HG02981 (cell line): Measurements from ENCODE around the gene MUC4.
"Not testable (repeated sequence)": the region's sequence is repeated elsewhere in the genome, so short reads cannot be mapped to it uniquely, and the experiment has no call there.

Experiments
- ATAC-seq: cut with Tn5 transposase; IDR thresholded peaks from one replicate; pipeline ENCODE4 v1.9.1; 2021; ENCODE audit warnings: mild to moderate bottlenecking, moderate library complexity; ENCODE audit not compliant: unreplicated experiment

The MUC4 gene

DNA sequence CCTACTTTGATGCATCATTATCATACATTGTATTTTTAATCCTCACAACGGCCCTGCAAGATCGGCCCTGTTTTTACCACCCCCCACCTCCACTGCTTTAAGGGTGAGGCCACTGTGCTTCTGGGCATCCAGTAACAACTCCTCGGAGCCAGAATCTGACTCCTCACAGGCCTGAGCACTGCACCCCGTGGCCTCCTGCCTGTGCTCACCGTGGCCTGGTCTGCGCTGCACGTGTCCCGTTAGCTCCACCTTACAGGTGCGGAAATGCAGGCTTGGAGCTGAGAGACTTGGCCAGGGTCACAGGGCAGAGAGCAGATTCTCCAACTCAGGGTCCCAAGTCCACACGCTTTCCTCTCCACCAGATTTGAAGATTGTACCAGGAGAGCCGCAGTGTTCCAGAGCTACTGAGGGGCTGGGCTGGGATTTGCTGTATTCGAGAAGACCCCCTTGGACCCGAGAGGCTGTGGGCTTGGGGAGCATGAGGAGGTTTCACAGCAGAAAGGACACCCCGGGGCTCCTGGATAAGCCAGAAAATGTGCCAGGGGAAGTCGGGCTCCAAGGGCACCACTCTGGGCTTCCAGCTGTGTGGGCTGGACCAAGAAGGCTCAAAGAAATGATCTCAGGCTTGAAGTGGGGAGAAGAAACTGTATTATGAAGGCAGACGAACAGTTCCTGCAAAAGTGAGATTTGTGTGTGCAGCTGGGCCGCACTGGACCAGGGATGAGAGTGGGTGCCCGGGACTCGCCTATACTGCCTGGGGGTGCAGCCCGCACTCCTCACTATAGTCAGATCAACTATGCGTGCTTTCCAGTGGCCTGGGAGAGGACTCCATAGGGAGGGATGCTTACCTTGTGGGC is 89.4 kb downstream of the MUC4 start:
- ATAC-seq, result not testable (repeated sequence)

DNA sequence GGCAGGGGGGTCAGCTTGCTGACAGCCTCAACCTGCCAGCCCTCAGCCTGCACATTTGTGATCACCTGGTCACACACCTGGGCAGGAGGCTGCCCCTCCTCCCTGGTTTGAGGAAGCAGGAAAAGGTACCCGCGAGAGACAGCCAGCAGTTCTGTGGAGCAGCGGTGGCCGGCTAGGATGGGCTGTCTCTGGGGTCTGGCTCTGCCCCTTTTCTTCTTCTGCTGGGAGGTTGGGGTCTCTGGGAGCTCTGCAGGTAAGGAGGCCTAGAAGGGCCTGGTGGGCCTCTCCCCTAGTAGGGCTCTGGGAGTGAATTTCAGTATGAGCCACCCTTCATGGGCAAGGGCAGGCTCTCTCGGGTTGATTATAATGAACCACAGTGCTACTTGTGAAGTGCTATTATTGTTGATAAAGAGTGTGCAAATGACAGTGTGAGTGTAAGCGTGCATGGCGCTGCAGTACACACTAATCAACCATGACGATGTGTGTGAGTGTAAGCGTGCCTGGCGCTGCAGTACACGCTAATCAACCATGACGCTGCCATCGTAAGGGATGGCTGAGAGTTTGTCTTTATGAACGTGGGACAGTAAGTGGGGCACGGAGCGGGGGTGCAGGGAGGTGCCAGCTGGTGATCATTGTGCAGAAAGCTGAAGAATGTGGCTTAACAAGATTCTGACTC is 90.8 kb downstream of the MUC4 start, which contains the start of gene MUC20:
Gene MUC20 (plus strand): TSS at position 148 of the 676 bp plus-strand sequence. CDS start 30 bp downstream, at position 178.
- ATAC-seq, result not testable (repeated sequence)

DNA sequence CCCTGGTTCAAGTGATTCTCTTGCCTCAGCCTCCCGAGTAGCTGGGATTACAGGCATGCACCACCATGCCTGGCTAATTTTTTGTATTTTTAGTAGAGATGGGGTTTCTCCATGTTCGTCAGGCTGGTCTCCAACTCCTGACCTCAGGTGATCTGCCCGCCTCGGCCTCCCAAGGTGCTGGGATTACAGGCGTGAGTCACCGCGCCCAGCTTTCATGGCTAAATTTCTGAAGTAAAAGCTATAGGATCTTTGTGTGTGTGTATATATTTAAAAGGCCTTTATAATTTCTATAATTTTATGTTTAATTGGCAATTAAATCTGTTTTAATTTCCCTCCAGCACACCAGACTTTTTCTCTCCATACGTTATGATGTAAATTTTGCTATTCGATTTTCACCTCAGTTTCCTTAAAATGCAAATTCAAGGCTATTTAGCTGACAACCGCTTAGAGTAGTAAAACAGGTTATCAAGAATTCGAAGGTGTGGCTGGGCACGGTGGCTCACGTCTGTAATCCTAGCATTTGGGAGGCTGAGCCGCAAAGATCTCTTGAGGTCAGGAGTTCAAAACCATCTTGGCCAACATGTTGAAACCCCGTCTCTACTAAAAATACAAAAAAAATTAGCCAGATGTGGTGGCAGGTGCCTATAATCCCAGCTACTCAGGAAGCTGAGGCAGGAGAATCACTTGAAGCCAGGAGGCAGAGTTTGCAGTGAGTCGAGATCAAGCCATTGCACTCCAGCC is 92.0 kb downstream of the MUC4 start:
- ATAC-seq, result not testable (repeated sequence)

DNA sequence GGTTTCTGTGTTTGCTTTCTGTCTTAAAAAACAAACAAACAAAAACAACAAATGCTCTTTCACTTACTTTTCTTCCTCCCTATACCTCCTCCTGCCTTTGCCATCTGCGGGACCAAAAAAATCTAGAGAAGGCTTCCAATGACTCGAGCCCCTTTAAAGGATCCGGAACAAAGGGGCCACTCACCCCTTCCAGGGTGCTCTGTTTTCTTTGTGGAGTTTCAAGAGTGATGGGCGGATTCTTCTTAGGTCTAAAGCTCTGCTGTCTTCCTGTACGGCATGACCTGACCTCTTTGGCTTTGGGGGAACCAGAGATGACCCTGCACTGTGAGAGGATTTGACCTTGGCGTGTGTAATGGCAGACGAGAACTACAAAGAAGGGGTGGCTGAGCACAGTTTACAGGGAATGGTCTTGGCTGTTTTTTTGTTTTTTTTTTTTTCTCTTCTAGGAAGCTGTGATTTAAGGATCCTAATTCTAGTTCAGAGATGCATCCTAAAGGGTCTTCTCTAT is 93.2 kb downstream of the MUC4 start:
- ATAC-seq, result no peak

DNA sequence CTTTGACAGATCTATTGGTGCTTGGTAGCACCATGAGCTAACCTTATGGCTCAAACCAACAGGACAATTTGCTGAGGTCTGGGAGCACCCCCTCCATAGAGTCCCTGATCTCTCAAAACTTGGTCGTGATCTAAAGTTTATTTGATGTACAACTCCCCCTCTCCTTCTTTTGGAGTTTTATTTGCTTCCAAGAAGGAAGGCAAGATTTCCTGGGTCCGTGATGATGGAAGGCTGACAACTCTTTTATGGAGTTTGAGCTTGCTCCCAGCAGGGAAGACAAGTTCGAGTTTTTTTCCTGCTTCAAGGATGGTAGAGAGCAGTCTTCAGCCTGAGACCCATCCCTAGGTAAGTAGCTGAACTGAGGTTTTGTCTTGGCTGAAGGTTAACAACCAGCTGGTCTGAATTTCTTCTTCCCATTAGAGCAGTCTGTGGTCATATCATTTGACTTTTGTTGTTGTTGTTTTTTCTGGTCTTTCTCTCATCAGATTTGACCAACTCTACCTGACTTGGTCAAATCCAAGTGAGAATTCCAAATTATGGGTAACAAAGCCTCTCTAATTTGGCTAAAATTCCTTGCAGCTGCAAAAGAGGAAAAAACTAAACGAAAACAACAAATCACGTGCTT is 93.8 kb downstream of the MUC4 start:
- no peak for ATAC-seq

DNA sequence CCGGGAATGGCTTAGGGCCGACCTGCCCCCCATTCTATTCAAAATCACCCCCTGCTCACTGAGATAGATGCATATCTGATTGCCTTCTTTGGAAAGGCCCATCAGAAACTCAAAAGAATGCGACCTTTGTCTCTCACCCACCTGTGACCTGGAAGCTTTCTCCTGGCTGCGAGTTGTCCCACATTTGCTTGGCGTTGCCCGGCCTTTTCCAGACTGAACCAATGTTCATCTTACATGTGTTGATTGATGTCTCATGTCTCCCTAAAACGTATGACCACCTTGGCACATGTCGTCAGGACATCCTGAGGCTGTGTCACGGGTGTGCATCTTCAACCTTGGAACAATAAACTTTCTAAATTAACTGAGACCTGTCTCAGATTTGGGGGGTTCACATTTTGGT is 94.3 kb downstream of the MUC4 start:
- no peak for ATAC-seq

DNA sequence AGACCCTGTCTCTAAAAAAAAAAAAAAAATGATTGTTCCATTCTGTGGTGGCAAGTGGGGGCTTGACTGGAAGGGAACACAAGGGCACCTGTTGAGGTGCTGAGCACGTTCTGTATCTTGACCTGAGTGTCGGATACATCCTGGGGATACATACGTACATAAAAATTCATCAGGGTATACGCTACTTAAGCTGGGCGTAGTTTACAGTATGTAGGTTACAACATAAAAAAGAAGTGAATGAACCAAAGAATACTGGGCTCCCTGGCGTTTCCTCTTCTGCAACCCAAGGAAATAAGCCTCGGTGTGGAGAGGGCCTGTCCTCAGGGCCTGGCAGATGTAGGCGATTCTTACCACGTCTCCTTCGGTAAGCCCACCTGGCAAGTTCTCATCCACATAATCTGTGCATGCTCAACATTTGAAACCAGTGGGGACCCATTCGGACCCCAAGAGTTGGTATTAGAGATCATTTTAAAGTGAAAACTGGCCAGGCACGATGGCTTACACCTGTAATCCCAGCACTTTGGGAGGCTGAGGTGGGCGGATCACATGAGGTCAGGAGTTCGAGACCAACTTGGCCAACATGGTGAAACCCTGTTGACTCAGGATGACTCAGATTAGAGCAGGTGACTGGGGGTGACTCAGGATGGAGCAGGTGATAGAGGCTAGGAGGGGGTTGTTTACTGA is 96.0 kb downstream of the MUC4 start:
- ATAC-seq, result no peak

DNA sequence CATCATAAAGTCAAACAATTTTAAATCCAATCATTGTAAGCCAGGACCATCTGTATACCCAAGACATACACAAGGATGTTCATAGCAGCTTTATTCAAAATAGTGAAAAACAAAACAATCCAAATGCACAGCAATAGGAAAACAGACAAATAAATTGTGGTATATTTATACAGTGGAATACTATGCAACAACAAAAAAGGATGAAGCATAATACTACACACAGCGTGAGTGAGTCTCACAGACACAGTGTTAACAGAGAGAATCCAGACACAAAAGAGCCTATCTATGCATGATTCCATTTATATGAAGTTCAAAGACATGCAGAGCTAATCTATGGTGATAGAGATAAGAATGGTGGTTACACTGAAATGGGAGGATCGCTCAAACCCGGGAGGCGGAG is 96.6 kb downstream of the MUC4 start:
- ATAC-seq, result no peak

DNA sequence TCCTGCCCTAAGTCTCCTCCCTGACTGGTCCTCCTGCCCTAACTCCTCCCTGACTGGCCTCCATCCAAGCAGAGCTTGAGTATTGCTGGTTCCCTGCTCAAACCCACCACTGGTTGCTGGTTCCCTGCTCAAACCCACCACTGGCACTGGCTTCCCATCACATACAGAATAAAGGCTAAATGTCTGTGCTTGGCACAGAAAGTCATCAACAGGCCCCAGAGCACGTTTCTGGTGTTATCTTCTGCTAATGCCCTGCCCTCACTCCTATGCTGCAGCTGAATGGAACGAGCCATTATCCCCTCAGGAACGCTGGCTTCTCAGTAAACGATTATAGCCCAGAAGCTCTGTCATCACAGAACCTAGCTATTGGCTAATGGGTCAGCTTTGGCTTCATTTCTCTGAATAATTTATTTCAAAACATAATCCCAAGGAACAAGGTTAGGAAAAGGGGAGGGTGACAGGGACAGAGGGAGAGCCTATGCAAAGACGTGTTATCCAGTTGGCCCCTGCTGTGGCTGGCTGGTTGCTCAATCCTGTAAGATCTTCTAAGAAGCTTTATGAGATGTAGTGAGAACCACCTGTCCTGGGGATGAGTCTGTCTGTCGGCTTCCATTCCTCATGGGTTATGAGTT is 97.2 kb downstream of the MUC4 start:
- ATAC-seq, result no peak

DNA sequence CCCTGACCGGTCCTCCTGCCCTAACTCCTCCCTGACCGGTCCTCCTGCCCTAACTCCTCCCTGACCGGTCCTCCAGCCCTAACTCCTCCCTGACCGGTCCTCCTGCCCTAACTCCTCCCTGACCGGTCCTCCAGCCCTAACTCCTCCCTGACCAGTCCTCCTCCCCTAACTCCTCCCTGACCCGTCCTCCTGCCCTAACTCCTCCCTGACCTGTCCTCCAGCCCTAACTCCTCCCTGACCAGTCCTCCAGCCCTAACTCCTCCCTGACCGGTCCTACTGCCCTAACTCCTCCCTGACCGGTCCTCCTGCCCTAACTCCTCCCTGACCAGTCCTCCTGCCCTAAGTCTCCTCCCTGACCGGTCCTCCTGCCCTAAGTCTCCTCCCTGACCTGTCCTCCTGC is 98.6 kb downstream of the MUC4 start:
- not testable (repeated sequence) for ATAC-seq

DNA sequence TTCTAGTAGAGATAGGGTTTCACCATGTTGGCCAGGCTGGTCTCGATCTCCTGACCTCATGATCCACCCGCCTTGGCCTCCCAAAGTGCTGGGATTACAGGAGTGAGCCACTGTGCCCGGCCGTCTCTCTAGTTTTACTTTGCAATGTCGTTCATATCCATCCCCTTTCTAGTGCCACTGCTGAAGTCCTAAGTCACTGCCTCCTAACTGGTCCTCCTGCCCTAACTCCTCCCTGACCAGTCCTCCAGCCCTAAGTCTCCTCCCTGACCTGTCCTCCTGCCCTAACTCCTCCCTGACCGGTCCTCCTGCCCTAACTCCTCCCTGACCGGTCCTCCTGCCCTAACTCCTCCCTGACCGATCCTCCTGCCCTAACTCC is 99.2 kb downstream of the MUC4 start:
- not testable (repeated sequence) for ATAC-seq

DNA sequence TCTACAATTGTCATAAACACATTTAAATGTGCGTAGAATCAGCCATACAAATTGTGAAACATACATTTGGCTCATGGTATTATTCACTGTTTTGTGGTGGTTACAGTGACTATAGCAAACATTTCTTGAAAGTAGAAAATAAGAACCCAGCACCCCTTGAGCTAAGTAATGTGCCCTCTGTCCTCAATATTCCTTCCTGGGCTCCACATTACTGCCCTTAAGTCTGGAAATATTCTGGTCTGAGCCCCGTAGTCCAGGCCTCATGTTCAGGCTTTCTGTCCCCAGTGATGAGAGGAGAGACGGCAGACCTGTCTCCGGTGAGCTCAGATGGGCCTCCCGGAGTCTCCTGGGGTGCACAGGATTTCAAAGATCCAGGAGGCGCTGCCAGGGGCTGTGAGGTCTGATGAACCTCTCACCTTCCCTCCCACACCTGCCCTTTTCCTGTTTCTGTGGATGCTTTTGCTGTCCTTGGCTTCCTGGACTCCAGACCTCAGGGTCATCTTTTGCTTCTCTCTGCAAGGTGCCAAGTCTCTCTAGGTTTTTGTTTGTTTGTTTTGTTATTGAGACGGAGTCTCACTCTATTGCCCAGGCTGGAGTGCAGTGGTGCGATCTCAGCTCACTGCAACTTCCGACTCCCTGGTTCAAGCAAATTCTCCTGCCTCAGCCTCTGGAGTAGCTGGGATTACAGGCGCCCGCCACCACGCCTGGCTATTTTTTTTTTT is 99.8 kb downstream of the MUC4 start:
- no peak for ATAC-seq

DNA sequence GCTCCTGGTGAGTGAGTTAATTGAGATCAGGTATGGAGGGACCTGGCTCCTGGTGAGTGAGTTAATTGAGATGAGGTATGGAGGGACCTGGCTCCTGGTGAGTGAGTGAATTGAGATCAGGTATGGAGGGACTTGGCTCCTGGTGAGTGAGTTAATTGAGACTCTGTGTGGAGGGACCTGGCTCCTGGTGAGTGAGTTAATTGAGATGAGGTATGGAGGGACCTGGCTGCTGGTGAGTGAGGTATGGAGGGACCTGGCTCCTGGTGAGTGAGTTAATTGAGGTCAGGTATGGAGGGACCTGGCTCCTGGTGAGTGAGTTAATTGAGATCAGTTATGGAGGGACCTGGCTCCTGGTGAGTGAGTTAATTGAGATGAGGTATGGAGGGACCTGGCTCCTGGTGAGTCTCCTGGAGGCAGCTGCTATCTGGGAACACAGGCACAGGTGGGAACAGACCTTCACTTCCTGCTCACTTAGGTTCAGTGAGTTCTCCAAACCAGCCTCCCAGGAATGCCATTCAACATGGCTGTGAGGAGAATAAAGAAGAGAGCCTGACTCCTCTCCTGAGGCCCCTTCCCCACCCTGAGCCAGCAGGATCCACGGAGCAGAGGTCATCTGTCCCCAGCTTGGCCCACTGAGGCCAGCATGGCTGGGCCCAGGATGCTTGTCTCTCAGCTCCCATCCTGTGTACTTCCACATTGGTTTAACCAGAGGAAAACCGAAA is 100.5 kb downstream of the MUC4 start:
- not testable (repeated sequence) for ATAC-seq

DNA sequence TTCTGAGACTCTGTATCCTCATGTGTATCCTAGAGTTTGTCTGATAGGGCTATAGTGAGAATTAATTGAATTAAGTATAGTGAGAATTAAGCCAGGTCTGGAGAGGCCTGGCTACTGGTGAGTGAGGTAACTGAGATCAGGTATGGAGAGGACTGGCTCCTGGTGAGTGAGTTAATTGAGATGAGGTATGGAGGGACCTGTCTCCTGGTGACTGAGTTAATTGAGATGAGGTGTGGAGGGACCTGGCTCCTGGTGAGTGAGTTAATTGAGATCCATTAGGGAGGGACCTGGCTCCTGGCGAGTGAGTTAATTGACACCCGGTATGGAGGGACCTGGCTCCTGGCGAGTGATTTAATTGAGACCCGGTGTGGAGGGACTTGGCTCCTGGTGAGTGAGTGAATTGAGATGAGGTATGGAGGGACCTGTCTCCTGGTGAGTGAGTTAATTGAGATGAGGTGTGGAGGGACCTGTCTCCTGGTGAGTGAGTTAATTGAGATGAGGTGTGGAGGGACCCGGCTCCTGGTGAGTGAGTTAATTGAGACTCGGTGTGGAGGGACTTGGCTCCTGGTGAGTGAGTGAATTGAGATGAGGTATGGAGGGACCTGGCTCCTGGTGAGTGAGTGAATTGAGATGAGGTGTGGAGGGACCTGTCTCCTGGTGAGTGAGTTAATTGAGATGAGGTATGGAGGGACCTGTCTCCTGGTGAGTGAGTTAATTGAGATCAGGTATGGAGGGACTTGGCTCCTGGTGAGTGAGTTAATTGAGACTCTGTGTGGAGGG is 101.4 kb downstream of the MUC4 start:
- not testable (repeated sequence) for ATAC-seq

DNA sequence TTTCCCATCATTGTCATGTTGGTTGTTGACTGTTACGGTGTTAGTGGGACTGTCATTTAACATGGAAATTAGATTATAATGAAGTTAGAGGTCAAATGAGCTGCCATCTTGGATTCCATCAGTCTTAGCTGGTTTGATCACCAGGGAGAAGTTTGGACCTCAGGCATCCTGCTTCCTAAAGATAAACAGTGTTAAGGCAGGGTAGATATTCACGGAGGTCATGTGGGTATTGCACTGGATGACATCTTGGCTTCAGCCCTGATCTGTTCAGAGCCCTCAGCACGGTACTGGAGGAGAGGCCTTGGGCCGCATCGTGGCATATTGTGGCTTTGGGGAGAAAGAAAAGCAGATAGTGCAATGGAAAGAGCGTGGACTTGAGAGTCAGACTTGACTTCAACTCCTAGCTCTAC is 102.0 kb downstream of the MUC4 start:
- ATAC-seq, result no peak

DNA sequence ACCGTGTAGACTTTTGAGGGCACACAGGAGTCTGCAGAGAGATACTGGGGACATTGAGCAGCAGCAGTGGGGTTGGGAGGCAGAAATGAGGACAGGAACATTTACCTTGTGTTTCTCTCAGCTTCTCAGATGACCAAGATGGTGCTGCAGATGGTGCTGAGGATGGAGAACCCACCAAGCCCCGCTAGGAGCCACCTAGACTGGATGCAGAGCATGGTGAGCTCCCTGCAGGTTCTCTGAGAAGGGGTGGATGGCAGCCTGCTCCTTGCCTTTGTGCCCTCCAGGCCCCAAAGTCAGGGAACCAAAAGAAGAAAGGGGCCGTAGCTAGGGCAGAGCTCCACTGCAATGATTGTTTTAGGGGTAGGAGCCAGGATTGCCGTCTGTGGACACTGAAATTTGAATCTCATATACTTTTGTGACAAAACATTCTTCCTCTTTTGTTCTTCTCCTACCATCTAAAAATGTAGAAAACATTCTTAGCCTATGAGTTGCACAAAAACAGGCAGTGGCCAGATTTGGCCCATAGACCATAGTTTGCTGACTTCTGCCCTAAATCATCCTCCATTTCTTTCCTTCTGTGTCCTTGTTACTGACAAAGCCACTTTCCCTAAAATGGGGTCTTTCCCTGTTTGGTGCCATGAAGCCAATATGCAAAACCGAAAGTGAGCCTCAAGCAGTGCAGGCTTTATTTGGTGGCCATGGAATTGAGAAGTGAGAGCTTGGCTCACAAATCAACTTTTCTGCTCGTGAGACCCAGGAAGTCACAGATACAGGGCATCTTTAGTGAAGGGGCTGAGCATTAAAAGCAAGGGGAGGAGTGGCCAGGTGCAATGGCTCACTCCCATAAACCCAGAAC is 102.9 kb downstream of the MUC4 start:
- no peak for ATAC-seq

DNA sequence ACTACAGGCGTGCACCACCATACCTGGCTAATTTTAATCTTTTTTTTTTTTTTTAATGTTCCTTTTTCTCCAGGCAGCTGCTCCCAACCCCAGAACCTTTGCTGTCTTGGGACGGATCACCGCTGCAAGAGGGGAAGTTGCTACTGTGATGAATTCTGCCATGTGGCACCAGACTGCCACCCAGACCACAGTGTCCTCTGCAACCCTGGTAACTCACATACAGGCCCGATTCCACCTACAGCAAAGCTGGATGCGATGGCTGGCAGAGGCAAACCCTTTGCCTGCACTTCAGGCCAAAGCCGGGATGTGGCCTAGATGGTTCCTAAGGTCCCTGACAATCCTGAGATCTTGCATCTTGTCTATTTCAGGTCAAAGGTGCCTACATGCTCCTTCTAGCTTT is 103.7 kb downstream of the MUC4 start:
- no peak for ATAC-seq
